H9 (cell line): Measurements from ENCODE around the gene DLG2. TPM values are rescaled to one million over a fixed set of nuclear protein-coding genes. Genes with fewer than 3 reads are reported as not detected.

ENCODE experiments used
- DNase-seq: peaks from one replicate; pipeline ENCODE4 v3.0.0-alpha.2; 2017
- H2AFZ ChIP-seq: one replicate; pipeline ENCODE4 v1.6.1; 2013; ENCODE audit warnings: mild to moderate bottlenecking, low read length, control low read depth, moderate library complexity
- H2AK5ac ChIP-seq: 2 replicates; pipeline ENCODE4 v1.6.1; 2013; ENCODE audit warnings: low read length, control low read depth, mixed read lengths; ENCODE audit not compliant: insufficient read length
- H2BK120ac ChIP-seq: one replicate; pipeline ENCODE4 v1.6.1; 2013; ENCODE audit warnings: low read depth, mild to moderate bottlenecking, low read length, control low read depth, inconsistent platforms; ENCODE audit not compliant: poor library complexity, severe bottlenecking
- H2BK12ac ChIP-seq: 2 replicates; pipeline ENCODE4 v1.6.1; 2013; ENCODE audit warnings: low read length, control low read depth, mixed read lengths, low read depth; ENCODE audit not compliant: insufficient read length
- H2BK15ac ChIP-seq: 2 replicates; pipeline ENCODE4 v1.6.1; 2013; ENCODE audit warnings: low read depth, low read length, control low read depth
- H2BK20ac ChIP-seq: one replicate; pipeline ENCODE4 v1.6.1; 2013; ENCODE audit warnings: low read depth, mild to moderate bottlenecking, low read length, control low read depth, inconsistent platforms; ENCODE audit not compliant: poor library complexity, severe bottlenecking
- H2BK5ac ChIP-seq: 2 replicates; pipeline ENCODE4 v1.6.1; 2013; ENCODE audit warnings: low read length, control low read depth, mixed read lengths; ENCODE audit not compliant: insufficient read length
- H3K14ac ChIP-seq: 2 replicates; pipeline ENCODE4 v1.6.1; 2013; ENCODE audit warnings: low read length, control low read depth; ENCODE audit not compliant: insufficient read depth
- H3K18ac ChIP-seq: 2 replicates; pipeline ENCODE4 v1.6.1; 2013; ENCODE audit warnings: low read depth, mild to moderate bottlenecking, mixed read lengths, low read length, control low read depth; ENCODE audit not compliant: insufficient read length
- H3K23ac ChIP-seq: 2 replicates; pipeline ENCODE4 v1.6.1; 2013; ENCODE audit warnings: low read length, control low read depth, mixed read lengths, low read depth; ENCODE audit not compliant: insufficient read length
- H3K23me2 ChIP-seq: 2 replicates; pipeline ENCODE4 v1.6.1; 2013; ENCODE audit warnings: low read depth, mild to moderate bottlenecking, mixed read lengths, low read length, control low read depth; ENCODE audit not compliant: insufficient read length, poor library complexity, severe bottlenecking
- H3K27ac ChIP-seq: 2 replicates; pipeline ENCODE4 v1.5.1; 2013; ENCODE audit warnings: low read length, control low read depth, mixed read lengths, low read depth; ENCODE audit not compliant: insufficient read length
- H3K27me3 ChIP-seq: 2 replicates; pipeline ENCODE4 v1.6.1; 2013; ENCODE audit warnings: low read length, control low read depth, inconsistent platforms; ENCODE audit not compliant: insufficient read depth
- H3K4ac ChIP-seq: 2 replicates; pipeline ENCODE4 v1.6.1; 2013; ENCODE audit warnings: low read depth, mild to moderate bottlenecking, control low read depth, inconsistent platforms, low read length, moderate library complexity
- H3K4me1 ChIP-seq: 2 replicates; pipeline ENCODE4 v1.6.1; 2013; ENCODE audit warnings: low read length, control low read depth, inconsistent platforms; ENCODE audit not compliant: insufficient read depth
- H3K4me2 ChIP-seq: 2 replicates; pipeline ENCODE4 v1.6.1; 2013; ENCODE audit warnings: low read length, control low read depth, mixed read lengths; ENCODE audit not compliant: insufficient read length, insufficient read depth
- H3K56ac ChIP-seq: 2 replicates; pipeline ENCODE4 v1.6.1; 2013; ENCODE audit warnings: low read depth, mild to moderate bottlenecking, mixed read lengths, low read length, control low read depth; ENCODE audit not compliant: insufficient read length
- H3K79me1 ChIP-seq: 2 replicates; pipeline ENCODE4 v1.6.1; 2013; ENCODE audit warnings: low read depth, mild to moderate bottlenecking, moderate library complexity, low read length, control low read depth, inconsistent platforms; ENCODE audit not compliant: insufficient read depth, poor library complexity, severe bottlenecking
- H3K79me2 ChIP-seq: 2 replicates; pipeline ENCODE4 v1.6.1; 2013; ENCODE audit warnings: low read length, control low read depth, inconsistent platforms; ENCODE audit not compliant: insufficient read depth
- H3K9ac ChIP-seq: 2 replicates; pipeline ENCODE4 v1.6.1; 2013; ENCODE audit warnings: low read length, control low read depth, mixed read lengths; ENCODE audit not compliant: insufficient read length; ENCODE audit errors: extremely low read depth
- H3K9me3 ChIP-seq: one replicate; pipeline ENCODE4 v1.6.1; 2013; ENCODE audit warnings: low read depth, low read length, inconsistent platforms; ENCODE audit not compliant: control insufficient read depth
- H3T11ph ChIP-seq: one replicate; pipeline ENCODE4 v1.6.1; 2013; ENCODE audit warnings: mild to moderate bottlenecking, low read length, control low read depth, inconsistent platforms
- H4K20me1 ChIP-seq: one replicate; pipeline ENCODE4 v1.6.1; 2013; ENCODE audit not compliant: control insufficient read depth, insufficient read length, insufficient read depth
- H4K5ac ChIP-seq: 2 replicates; pipeline ENCODE4 v1.6.1; 2013; ENCODE audit warnings: low read depth, mild to moderate bottlenecking, mixed read lengths, low read length, control low read depth; ENCODE audit not compliant: insufficient read length
- H4K8ac ChIP-seq: replicated peaks from 2 replicates; pipeline ENCODE4 v1.6.1; 2013; ENCODE audit warnings: low read length, control low read depth, mixed read lengths, low read depth; ENCODE audit not compliant: insufficient read length
- H4K91ac ChIP-seq: 2 replicates; pipeline ENCODE4 v1.6.1; 2013; ENCODE audit warnings: low read depth, mild to moderate bottlenecking, moderate library complexity, mixed read lengths, low read length, control low read depth; ENCODE audit not compliant: insufficient read length
- H3K27ac Mint-ChIP-seq, 3 experiments: 2 replicates in 2 of 3; 3 replicates in 1 of 3; pipeline ENCODE4 v1.8.0; 2020 to 2021; ENCODE audit warnings: mixed read lengths in 3 of 3, mild to moderate bottlenecking in 1 of 3, moderate library complexity in 1 of 3
- H3K27me3 Mint-ChIP-seq: 2 replicates; pipeline ENCODE4 v1.8.0; 2021; ENCODE audit warnings: low read depth, mild to moderate bottlenecking, moderate library complexity, mixed read lengths
- H3K36me3 Mint-ChIP-seq, 3 experiments: 2 replicates in 2 of 3; 3 replicates in 1 of 3; pipeline ENCODE4 v1.8.0; 2020 to 2021; ENCODE audit warnings: low read depth in 3 of 3, mixed read lengths in 3 of 3; ENCODE audit not compliant: insufficient read depth in 1 of 3
- H3K4me1 Mint-ChIP-seq, 2 experiments: 2 replicates each; pipeline ENCODE4 v1.8.0; 2020; ENCODE audit warnings: mixed read lengths in 2 of 2
- H3K4me3 Mint-ChIP-seq, 2 experiments: 2 replicates in 1 of 2; 3 replicates in 1 of 2; pipeline ENCODE4 v1.8.0; 2020 to 2021; ENCODE audit warnings: mild to moderate bottlenecking in 2 of 2, mixed read lengths in 2 of 2, moderate library complexity in 1 of 2
- H3K9me3 Mint-ChIP-seq, 2 experiments: 2 replicates in 1 of 2; 3 replicates in 1 of 2; pipeline ENCODE4 v1.8.0; 2020; ENCODE audit warnings: mild to moderate bottlenecking in 2 of 2, mixed read lengths in 2 of 2, moderate library complexity in 1 of 2
- CTCF ChIP-seq: fragments of 200-600 bp; sonication (generic); conservative IDR thresholded peaks from 3 replicates; pipeline ENCODE4 v1.8.0; 2021; ENCODE audit warnings: antibody characterized with exemption, mild to moderate bottlenecking
- WGBS: extraction: QIAGEN DNeasy Blood & Tissue Kit; methylation state at CpG from one replicate; pipeline ENCODE4 v1.1.7; 2013; ENCODE audit warnings: missing lambda C conversion rate, low lambda C conversion rate, mixed read lengths; ENCODE audit not compliant: insufficient read length; ENCODE audit errors: extremely low coverage; 5-methylcytosine and 5-hydroxymethylcytosine counted together
- total RNA-seq: library from RNA; stranded (reverse); gene quantifications from 2 replicates; pipeline ENCODE4 v1.2.1, GENCODE V29; 2021

The DLG2 gene
- total RNA-seq, 1 experiment from 2014 or later: 8.0 TPM

GRCh38 chr11:85394283-85394682 lies 232.9 kb downstream of the DLG2 start:
- H3K4me3 Mint-ChIP-seq: no peak overlapping the region

More at GRCh38 chr11:85394283-85394682, 232.9 kb downstream of the DLG2 start:
- no peaks in the 10 kb centered on the region for H3K27me3 ChIP-seq
- H3K9me3 ChIP-seq: no peaks in the 10 kb centered on the region
- no peak overlapping the region for H3K18ac ChIP-seq
- Mint-ChIP-seq H3K27ac (no peak overlapping the region), H3K9me3 (peaks cover 11 to 12% of the 10 kb centered on the region in 2 experiments), H3K27me3 (no peaks in the 10 kb centered on the region), H3K4me1 (peaks cover 7 to 17% of the 10 kb centered on the region in 2 experiments), H3K36me3 (peaks cover 5 to 28% (median 6%) of the 10 kb centered on the region in 3 experiments)
- H2AK5ac ChIP-seq: no peak overlapping the region
- H4K91ac ChIP-seq: no peak overlapping the region
- H2BK5ac ChIP-seq: no peak overlapping the region
- no peak for DNase-seq
- H4K20me1 ChIP-seq: no peaks in the 10 kb centered on the region
- H2BK120ac ChIP-seq: no peak overlapping the region
- no peak overlapping the region for H2BK15ac ChIP-seq
- no peak overlapping the region for H3K14ac ChIP-seq
- H3T11ph ChIP-seq: no peak overlapping the region
- no peak overlapping the region for H4K8ac ChIP-seq
- H3K79me2 ChIP-seq: no peaks in the 10 kb centered on the region
- no peak overlapping the region for H3K4me2 ChIP-seq
- H3K9ac ChIP-seq: no peak overlapping the region
- no peaks in the 10 kb centered on the region for H3K4me1 ChIP-seq
- no peak overlapping the region for H3K27ac ChIP-seq
- H3K23ac ChIP-seq: no peak overlapping the region
- no peak overlapping the region for H2BK20ac ChIP-seq
- H3K56ac ChIP-seq: no peak overlapping the region
- no peak for TF ChIP-seq CTCF
- H2BK12ac ChIP-seq: no peak overlapping the region
- H3K23me2 ChIP-seq: no peaks in the 10 kb centered on the region
- no peaks in the 10 kb centered on the region for H3K79me1 ChIP-seq
- no peak overlapping the region for H2AFZ ChIP-seq
- WGBS: no CpG with 5 or more reads among the region's 2 CpGs
- H3K4ac ChIP-seq: no peak overlapping the region
- no peak overlapping the region for H4K5ac ChIP-seq
